OCI-LY1 (cell line): ENCODE data around the gene PRMT2.

Source experiments
- H2AFZ ChIP-seq: fragments of 200-600 bp; sonication (generic), shearing (Covaris generic); 2 replicates; pipeline ENCODE4 v1.6.0; 2014; ENCODE audit warnings: antibody characterized with exemption, mild to moderate bottlenecking, low read length
- H3F3A ChIP-seq: fragments of 200-600 bp; sonication (generic), shearing (Covaris generic); 2 replicates; pipeline ENCODE4 v1.6.0; 2014; ENCODE audit warnings: mild to moderate bottlenecking, antibody characterized with exemption, low read length, moderate library complexity; ENCODE audit not compliant: insufficient read depth
- H3K27ac ChIP-seq: fragments of 200-600 bp; sonication (generic); 2 replicates; pipeline ENCODE4 v1.5.1; 2014; ENCODE audit warnings: low read length, mixed run types, mild to moderate bottlenecking, low read depth; ENCODE audit not compliant: poor library complexity, severe bottlenecking
- H3K27me3 ChIP-seq: fragments of 200-600 bp; sonication (generic); 2 replicates; pipeline ENCODE4 v1.6.0; 2014; ENCODE audit warnings: antibody characterized with exemption, mild to moderate bottlenecking, low read length, moderate library complexity; ENCODE audit not compliant: insufficient read depth
- H3K36me3 ChIP-seq: fragments of 200-600 bp; sonication (generic); 2 replicates; pipeline ENCODE4 v1.6.1; 2014; ENCODE audit warnings: mild to moderate bottlenecking, antibody characterized with exemption, low read length, moderate library complexity, mixed read lengths; ENCODE audit not compliant: insufficient read depth
- H3K4me1 ChIP-seq: fragments of 200-600 bp; sonication (generic); 2 replicates; pipeline ENCODE4 v1.5.1; 2014; ENCODE audit warnings: mild to moderate bottlenecking, low read length, moderate library complexity; ENCODE audit not compliant: insufficient read depth, severe bottlenecking
- H3K4me2 ChIP-seq: fragments of 200-600 bp; sonication (generic), shearing (Covaris generic); 2 replicates; pipeline ENCODE4 v1.6.1; 2014; ENCODE audit warnings: low read length
- H3K4me3 ChIP-seq: fragments of 200-600 bp; sonication (generic); 2 replicates; pipeline ENCODE4 v1.5.1; 2014; ENCODE audit warnings: low read length, low read depth, mild to moderate bottlenecking, mixed read lengths; ENCODE audit not compliant: poor library complexity, severe bottlenecking
- H3K79me2 ChIP-seq: fragments of 200-600 bp; shearing (Covaris generic); 2 replicates; pipeline ENCODE4 v1.6.1; 2016; ENCODE audit warnings: mixed run types, low read length, mixed read lengths; ENCODE audit not compliant: insufficient read depth
- H3K9ac ChIP-seq: fragments of 200-600 bp; sonication (generic), shearing (Covaris generic); 2 replicates; pipeline ENCODE4 v1.6.1; 2014; ENCODE audit warnings: mild to moderate bottlenecking, low read length, mixed read lengths
- H3K9me2 ChIP-seq: fragments of 200-600 bp; sonication (generic), shearing (Covaris generic); 2 replicates; pipeline ENCODE4 v1.6.1; 2014; ENCODE audit warnings: low read depth, mild to moderate bottlenecking, low read length, mixed read lengths
- H3K9me3 ChIP-seq: fragments of 200-600 bp; shearing (Covaris generic); 2 replicates; pipeline ENCODE4 v1.6.1; 2014; ENCODE audit warnings: low read length, mixed read lengths
- H4K20me1 ChIP-seq: fragments of 200-600 bp; sonication (generic), shearing (Covaris generic); 2 replicates; pipeline ENCODE4 v1.6.0; 2016; ENCODE audit warnings: mild to moderate bottlenecking, low read length; ENCODE audit not compliant: insufficient read depth
- EZH2 ChIP-seq: fragments of 200-600 bp; sonication (generic), shearing (Covaris generic); IDR thresholded peaks from 2 replicates; pipeline ENCODE4 v1.8.0; 2017; ENCODE audit warnings: borderline replicate concordance, mixed run types, mild to moderate bottlenecking, antibody characterized with exemption, low read length, moderate library complexity, mixed read lengths
- TF ChIP-seq, protein P1 (sequence below): fragments of 200-600 bp; sonication (generic), shearing (Covaris generic); IDR thresholded peaks from 2 replicates; pipeline ENCODE4 v1.5.1; 2017; ENCODE audit warnings: mild to moderate bottlenecking, antibody characterized with exemption, low read length, moderate library complexity, mixed read lengths

Gene PRMT2

DNA sequence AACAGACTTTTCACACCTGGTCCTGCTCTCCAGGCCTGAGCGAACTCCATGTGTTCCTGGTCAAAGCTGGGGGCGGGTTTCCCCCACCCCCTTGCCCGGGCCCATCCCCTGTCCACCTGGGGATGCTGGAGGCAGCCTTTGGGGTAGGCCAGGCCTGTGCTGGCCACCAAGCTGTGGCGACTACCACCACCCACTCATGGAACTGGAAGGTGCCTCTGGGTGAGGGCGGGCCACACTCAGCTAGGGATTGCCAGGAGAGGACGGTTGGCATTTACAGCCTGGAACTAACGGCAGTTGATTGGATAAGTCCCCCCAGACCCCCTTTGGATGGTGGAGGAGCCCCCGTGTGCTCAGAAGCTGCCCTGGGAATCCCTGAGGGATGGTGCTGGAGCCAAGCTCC lies 38.4 kb upstream of the PRMT2 start:
- Histone ChIP-seq H3K4me2 (no peak overlapping the region), H3K9me3 (peaks cover 7% of the 10 kb centered on the region; the same call in 1 of the 2 replicates), H3K4me3 (no peak overlapping the region), H3K79me2 (no peaks in the 10 kb centered on the region), H3K27me3 (no peaks in the 10 kb centered on the region), H3K9me2 (no peaks in the 10 kb centered on the region), H2AFZ (no peak overlapping the region), H3K9ac (no peak overlapping the region), H3K27ac (no peak overlapping the region), H3F3A (no peaks in the 10 kb centered on the region), H3K4me1 (no peaks in the 10 kb centered on the region), H4K20me1 (no peaks in the 10 kb centered on the region), H3K36me3 (no peaks in the 10 kb centered on the region)
- TF ChIP-seq, protein P1, sequence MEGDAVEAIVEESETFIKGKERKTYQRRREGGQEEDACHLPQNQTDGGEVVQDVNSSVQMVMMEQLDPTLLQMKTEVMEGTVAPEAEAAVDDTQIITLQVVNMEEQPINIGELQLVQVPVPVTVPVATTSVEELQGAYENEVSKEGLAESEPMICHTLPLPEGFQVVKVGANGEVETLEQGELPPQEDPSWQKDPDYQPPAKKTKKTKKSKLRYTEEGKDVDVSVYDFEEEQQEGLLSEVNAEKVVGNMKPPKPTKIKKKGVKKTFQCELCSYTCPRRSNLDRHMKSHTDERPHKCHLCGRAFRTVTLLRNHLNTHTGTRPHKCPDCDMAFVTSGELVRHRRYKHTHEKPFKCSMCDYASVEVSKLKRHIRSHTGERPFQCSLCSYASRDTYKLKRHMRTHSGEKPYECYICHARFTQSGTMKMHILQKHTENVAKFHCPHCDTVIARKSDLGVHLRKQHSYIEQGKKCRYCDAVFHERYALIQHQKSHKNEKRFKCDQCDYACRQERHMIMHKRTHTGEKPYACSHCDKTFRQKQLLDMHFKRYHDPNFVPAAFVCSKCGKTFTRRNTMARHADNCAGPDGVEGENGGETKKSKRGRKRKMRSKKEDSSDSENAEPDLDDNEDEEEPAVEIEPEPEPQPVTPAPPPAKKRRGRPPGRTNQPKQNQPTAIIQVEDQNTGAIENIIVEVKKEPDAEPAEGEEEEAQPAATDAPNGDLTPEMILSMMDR = no peak
- TF ChIP-seq EZH2 = no peak

DNA sequence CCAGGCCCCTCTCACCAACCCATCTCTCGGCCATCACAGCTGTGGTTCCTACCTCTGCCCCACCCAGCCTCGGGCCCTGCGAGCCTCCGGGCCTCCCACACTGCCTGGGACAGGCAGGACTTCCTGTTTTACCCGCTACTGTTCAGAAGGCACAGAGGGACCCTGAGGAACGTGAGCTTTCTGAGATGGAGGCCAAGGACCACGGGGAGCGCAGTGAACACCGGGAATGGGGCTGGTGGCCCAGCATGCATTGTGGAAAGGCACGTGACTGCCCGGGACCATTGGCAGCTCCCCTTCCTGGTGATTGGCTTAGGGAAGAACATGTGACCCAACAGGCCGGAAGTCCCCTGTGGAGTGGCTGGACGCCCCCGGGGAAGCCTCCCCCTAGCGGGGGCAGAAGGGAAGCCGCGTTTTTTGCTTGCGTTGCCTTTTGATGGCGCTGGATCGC lies 37.6 kb upstream of the PRMT2 start:
- H3K4me3 ChIP-seq = no peak overlapping the region
- no peaks in the 10 kb centered on the region for H3K79me2 ChIP-seq
- H3K27ac ChIP-seq = no peak overlapping the region
- H3K9me3 ChIP-seq = peaks cover 7% of the 10 kb centered on the region; the same call in 1 of the 2 replicates
- H3K36me3 ChIP-seq = no peaks in the 10 kb centered on the region
- H3K4me1 ChIP-seq = no peaks in the 10 kb centered on the region
- H4K20me1 ChIP-seq = no peaks in the 10 kb centered on the region
- H3F3A ChIP-seq = no peaks in the 10 kb centered on the region
- H3K4me2 ChIP-seq = no peak overlapping the region
- TF ChIP-seq, protein P1 = no peak
- TF ChIP-seq EZH2 = no peak
- H3K27me3 ChIP-seq = no peaks in the 10 kb centered on the region
- no peak overlapping the region for H3K9ac ChIP-seq
- H3K9me2 ChIP-seq = no peaks in the 10 kb centered on the region
- no peak overlapping the region for H2AFZ ChIP-seq

DNA sequence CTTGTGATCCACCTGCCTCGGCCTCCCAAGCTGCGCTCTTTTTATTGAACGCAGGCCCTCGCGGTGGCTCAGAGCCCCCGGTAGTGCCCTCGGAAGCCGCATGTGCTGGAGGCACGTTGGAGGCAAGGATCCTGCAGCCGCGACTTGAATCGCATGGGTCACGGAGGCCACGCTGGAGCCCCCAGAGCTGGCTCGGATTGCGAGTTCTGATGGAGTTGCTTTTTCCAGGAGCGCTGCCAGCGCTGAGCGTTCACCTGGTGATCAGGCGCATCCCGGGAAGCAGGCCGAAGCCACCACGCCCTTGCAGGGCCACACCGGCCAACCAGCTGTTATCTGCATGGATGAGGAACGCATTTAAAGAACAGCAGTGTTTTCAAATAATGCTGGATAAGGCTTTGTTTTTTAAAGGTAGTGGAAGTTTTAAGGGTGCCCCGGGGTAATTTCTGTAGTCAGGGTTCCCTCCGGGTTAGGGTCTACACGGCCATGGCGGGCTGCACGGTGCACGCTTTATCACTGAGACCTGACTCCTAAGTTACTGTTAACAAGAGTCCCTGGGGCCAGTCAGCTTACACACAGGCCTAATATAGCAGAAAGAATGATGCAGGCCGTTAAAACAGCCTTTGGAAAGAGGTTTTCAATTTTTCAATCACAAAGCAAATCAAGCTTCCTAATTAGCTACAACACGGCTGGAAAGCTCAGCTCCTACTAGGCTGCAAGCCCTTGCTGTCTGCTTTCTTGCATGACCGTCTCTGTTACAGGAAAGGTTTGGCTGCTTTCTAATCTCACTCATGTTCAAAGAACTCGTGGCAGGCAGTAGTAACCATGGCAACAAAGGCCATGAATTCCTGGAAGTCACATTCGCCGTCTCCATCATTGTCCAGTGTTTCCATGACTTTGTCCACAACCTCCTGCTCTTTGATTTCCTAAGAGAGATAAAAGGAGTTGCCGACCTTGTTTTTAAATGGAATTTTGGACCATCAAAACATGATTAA lies 36.6 kb upstream of the PRMT2 start:
- no peak overlapping the region for H3K4me3 ChIP-seq
- H3K36me3 ChIP-seq = no peaks in the 10 kb centered on the region
- no peak overlapping the region for H3K9ac ChIP-seq
- no peak overlapping the region for H2AFZ ChIP-seq
- TF ChIP-seq EZH2 = no peak
- TF ChIP-seq, protein P1 = no peak
- H3K79me2 ChIP-seq = no peaks in the 10 kb centered on the region
- no peaks in the 10 kb centered on the region for H3F3A ChIP-seq
- no peaks in the 10 kb centered on the region for H4K20me1 ChIP-seq
- no peaks in the 10 kb centered on the region for H3K4me1 ChIP-seq
- no peak overlapping the region for H3K4me2 ChIP-seq
- no peak overlapping the region for H3K27ac ChIP-seq
- no peaks in the 10 kb centered on the region for H3K9me2 ChIP-seq
- no peaks in the 10 kb centered on the region for H3K27me3 ChIP-seq
- peaks cover 7% of the 10 kb centered on the region; the same call in 1 of the 2 replicates for H3K9me3 ChIP-seq
